A673 (cell line): ENCODE data around the gene TRIM15. TPM values are rescaled to one million over a fixed set of nuclear protein-coding genes. Genes with fewer than 3 reads are reported as not detected.

Experiments
- BruUV-seq: library from RNA; stranded (reverse); fragments of 400-500 nt; replicated peaks from 2 replicates; lab custom pipeline; 2021; lab: Mats Ljungman, UMichigan
- CTCF ChIA-PET: fragments of 300-600 bp; sonication (Branson Sonifier 250); formaldehyde crosslinking; loops from one replicate; lab custom pipeline; 2022; ENCODE audit warnings: antibody characterized with exemption; lab: Charles Lee
- POLR2A ChIA-PET: fragments of 300-600 bp; sonication (Branson Sonifier 250); formaldehyde crosslinking; loops from one replicate; lab custom pipeline; 2022; ENCODE audit warnings: antibody characterized with exemption; ENCODE audit not compliant: low non-redundant PET; lab: Charles Lee
- DNase-seq: peaks from one replicate; pipeline ENCODE4 v3.0.0-alpha.2; 2015; ENCODE audit warnings: low spot score
- H3K27ac ChIP-seq: fragments of 200-600 bp; sonication (generic); 2 replicates; pipeline ENCODE4 v1.5.1; 2016; ENCODE audit warnings: mixed run types, low read depth, mild to moderate bottlenecking, mixed read lengths, antibody characterized with exemption, low read length; ENCODE audit not compliant: poor library complexity, severe bottlenecking
- H3K27me3 ChIP-seq: fragments of 200-600 bp; sonication (generic); replicated peaks from 2 replicates; pipeline ENCODE4 v1.6.1; 2017; ENCODE audit warnings: mixed run types, low read depth, mild to moderate bottlenecking, mixed read lengths, antibody characterized with exemption, low read length; ENCODE audit not compliant: insufficient read depth, poor library complexity
- H3K36me3 ChIP-seq: fragments of 200-600 bp; sonication (generic); 2 replicates; pipeline ENCODE4 v1.6.1; 2016; ENCODE audit warnings: mixed run types, mild to moderate bottlenecking, mixed read lengths, antibody characterized with exemption, low read length; ENCODE audit not compliant: insufficient read depth, poor library complexity, severe bottlenecking
- H3K4me1 ChIP-seq: fragments of 200-600 bp; sonication (generic); 2 replicates; pipeline ENCODE4 v1.6.1; 2017; ENCODE audit warnings: mixed run types, mild to moderate bottlenecking, mixed read lengths, antibody characterized with exemption, low read length; ENCODE audit not compliant: insufficient read depth, poor library complexity, severe bottlenecking
- H3K4me3 ChIP-seq: fragments of 200-600 bp; sonication (generic); 2 replicates; pipeline ENCODE4 v1.5.1; 2016; ENCODE audit warnings: low read depth, mixed run types, mild to moderate bottlenecking, mixed read lengths, low read length; ENCODE audit not compliant: poor library complexity, severe bottlenecking
- H3K9me3 ChIP-seq: fragments of 200-600 bp; sonication (generic); 2 replicates; pipeline ENCODE4 v1.6.1; 2016; ENCODE audit warnings: mixed run types, low read depth, mild to moderate bottlenecking, mixed read lengths, antibody characterized with exemption, low read length; ENCODE audit not compliant: poor library complexity, severe bottlenecking
- CTCF ChIP-seq: fragments of 300-800, 200-600 bp; sonication (generic); conservative IDR thresholded peaks from 2 replicates; pipeline ENCODE4 v1.5.1; 2017; ENCODE audit warnings: low read depth, mild to moderate bottlenecking, antibody characterized with exemption, low read length, moderate library complexity, mixed read lengths
- EZH2 ChIP-seq: fragments of 200-600 bp; sonication (generic); IDR thresholded peaks from 2 replicates; pipeline ENCODE4 v1.6.1; 2017; ENCODE audit warnings: borderline replicate concordance, low read depth, mild to moderate bottlenecking, mixed read lengths, antibody characterized with exemption, low read length; ENCODE audit not compliant: poor library complexity, severe bottlenecking
- intact Hi-C: fragments of 100-400 bp; cut with micrococcal nuclease; formaldehyde crosslinking; loops from one replicate; pipeline ENCODE4 v1.10.0; 2022; ENCODE audit not compliant: unreplicated experiment
- total RNA-seq: library from RNA; stranded (reverse); gene quantifications from 2 replicates; pipeline ENCODE4 v1.2.3, GENCODE V29; 2021

The TRIM15 gene
- total RNA-seq, 1 experiment from 2014 or later, result not detected

GRCh38 chr6:30206799-30207618 lies 43.7 kb downstream of the TRIM15 start:
- Histone ChIP-seq H3K27me3 (no peaks in the 10 kb centered on the region), H3K36me3 (no peaks in the 10 kb centered on the region), H3K4me1 (peaks cover 25% of the 10 kb centered on the region), H3K4me3 (no peak overlapping the region), H3K9me3 (no peaks in the 10 kb centered on the region), H3K27ac (no peak overlapping the region)
- no peak for TF ChIP-seq EZH2
- no peak for TF ChIP-seq CTCF
- ChIA-PET CTCF (no interaction called here), POLR2A (no interaction called here)
- intact Hi-C loops, result no loop called here
- no peak for DNase-seq
- BruUV-seq, result no TSS peak

GRCh38 chr6:30207619-30208295 lies 44.4 kb downstream of the TRIM15 start:
- no peak for TF ChIP-seq EZH2
- TF ChIP-seq CTCF, result no peak
- Histone ChIP-seq H3K9me3 (no peaks in the 10 kb centered on the region), H3K27ac (no peak overlapping the region), H3K4me3 (no peak overlapping the region), H3K27me3 (no peaks in the 10 kb centered on the region), H3K36me3 (no peaks in the 10 kb centered on the region), H3K4me1 (peaks cover 30% of the 10 kb centered on the region)
- POLR2A ChIA-PET, result no interaction called here
- no TSS peak for BruUV-seq
- CTCF ChIA-PET, result no interaction called here
- intact Hi-C loops, result no loop called here
- DNase-seq, result no peak

- CTCF ChIA-PET, result no interaction called here
- H3K4me3 ChIP-seq, result no peak overlapping the region
- POLR2A ChIA-PET, result no interaction called here
These were observed 48.0 kb downstream of the TRIM15 start for GRCh38 chr6:30211306-30211705.

More at GRCh38 chr6:30211306-30211705, 48.0 kb downstream of the TRIM15 start:
- H3K36me3 ChIP-seq, result no peaks in the 10 kb centered on the region
- no TSS peak for BruUV-seq
- no peak for DNase-seq
- peaks cover 30% of the 10 kb centered on the region for H3K4me1 ChIP-seq
- H3K9me3 ChIP-seq, result no peaks in the 10 kb centered on the region
- intact Hi-C loops, result loop anchor here (10.0 kb wide), 1 partner anchor 113 kb away; the partner anchor contains the start of gene TRIM39
- TF ChIP-seq EZH2, result no peak
- no peak for TF ChIP-seq CTCF
- no peak overlapping the region for H3K27ac ChIP-seq
- H3K27me3 ChIP-seq, result no peaks in the 10 kb centered on the region
